Epithelial cell of alveolus of lung (primary cell): Measurements from ENCODE around the gene LBR. TPM values are rescaled to one million over a fixed set of nuclear protein-coding genes. Genes with fewer than 3 reads are reported as not detected.

ENCODE experiments used
- total RNA-seq: library from RNA; depleted of rRNA; stranded (reverse); fragments of >200 nt; gene quantifications from 2 replicates; pipeline ENCODE4 v1.2.1, GENCODE V29; 2015

Gene LBR
- total RNA-seq = 37.0 and 44.5 TPM in 2 replicates

GRCh38 chr1:225427235-225428067, at the start of gene LBR:
TSS of gene LBR (minus strand) at chr1:225428038. CDS start at chr1:225424075, 3,963 bp downstream.

Other genes with a start within 250 kb of the LBR start
- 54.0 and 82.1 TPM in 2 replicates for gene ENAH, start 225.1 kb upstream of the LBR start, total RNA-seq